ENCODE results near the gene SOX15.
"Not testable (repeated sequence)": the region's sequence is repeated elsewhere in the genome, so short reads cannot be mapped to it uniquely, and the experiment has no call there.

The SOX15 gene

DNA sequence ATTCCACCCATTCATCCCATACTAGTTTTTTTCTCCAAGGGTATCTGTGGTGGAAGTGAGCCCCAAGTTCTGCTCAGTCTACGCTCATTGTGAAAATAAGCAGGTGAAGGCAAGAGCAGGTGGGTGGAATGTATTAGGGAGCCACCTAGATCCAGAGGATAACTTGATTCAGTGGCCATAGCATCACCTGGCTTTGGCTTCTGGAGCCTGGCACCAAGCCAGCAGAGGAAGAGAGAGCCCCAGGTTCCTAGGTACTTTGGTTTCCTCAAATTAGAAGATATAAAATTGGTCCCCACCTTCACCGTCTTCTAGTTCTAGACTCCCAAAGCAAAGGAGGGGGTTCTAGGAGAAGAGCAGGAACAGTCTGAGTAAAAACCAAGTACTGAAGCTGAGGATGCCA, 20.7 kb upstream of the SOX15 start:
- DNase-seq (ENCODE audit: low read depth), result no peak

DNA sequence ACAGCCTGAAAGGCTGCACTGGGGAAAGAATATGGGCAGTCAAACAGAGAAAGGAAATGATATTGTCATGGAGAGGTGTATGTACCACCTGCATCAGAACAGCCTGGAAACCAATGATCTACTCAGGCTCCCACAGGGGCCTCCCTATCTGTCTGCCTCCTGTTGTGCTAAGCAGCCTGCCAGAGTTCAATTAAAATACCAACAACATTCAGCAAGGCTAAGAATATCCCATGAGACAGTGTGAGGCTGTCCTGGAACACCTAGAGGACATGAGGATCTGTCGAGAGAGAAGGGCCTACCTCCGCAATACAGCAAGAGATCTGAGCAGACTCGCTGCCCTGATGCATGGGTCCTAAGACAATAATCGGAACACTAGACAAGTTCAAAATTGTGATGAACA, 16.4 kb upstream of the SOX15 start:
- DNase-seq (ENCODE audit: low read depth), result no peak

GRCh38 chr17:7597561-7597960, 7.7 kb upstream of the SOX15 start:
- DNase-seq (ENCODE audit: low read depth), result not testable (repeated sequence)

- no peak for DNase-seq (ENCODE audit: low read depth)
Observed at GRCh38 chr17:7593296-7593695, 3.4 kb upstream of the SOX15 start.

GRCh38 chr17:7592422-7593021, 2.6 kb upstream of the SOX15 start:
- DNase-seq (ENCODE audit: low read depth), result no peak

DNA sequence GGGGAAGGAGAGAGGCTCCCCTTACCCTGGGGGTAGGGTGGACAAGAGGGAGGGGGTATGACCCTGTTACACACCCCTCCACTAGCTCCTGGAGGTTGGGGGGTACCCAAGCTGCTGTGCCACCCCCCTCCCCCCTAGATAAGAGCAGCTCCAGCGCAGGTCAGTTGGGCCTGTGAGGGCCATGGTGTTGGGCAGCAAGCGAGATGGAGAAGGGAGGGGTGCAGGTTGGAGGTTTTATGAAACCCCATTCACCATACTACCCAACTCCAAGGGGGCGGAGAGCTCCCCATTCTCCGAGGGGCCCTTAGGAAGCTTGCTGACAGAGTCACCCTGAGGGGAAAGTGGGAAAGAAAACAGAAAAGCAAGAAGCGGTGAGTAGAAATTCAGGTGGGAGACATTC, 1.7 kb upstream of the SOX15 start:
- no peak for DNase-seq (ENCODE audit: low read depth)

- peak; percentile 47 for DNase-seq (ENCODE audit: low read depth)
Observed at GRCh38 chr17:7590743-7591142, 849 bp upstream of the SOX15 start.

DNA sequence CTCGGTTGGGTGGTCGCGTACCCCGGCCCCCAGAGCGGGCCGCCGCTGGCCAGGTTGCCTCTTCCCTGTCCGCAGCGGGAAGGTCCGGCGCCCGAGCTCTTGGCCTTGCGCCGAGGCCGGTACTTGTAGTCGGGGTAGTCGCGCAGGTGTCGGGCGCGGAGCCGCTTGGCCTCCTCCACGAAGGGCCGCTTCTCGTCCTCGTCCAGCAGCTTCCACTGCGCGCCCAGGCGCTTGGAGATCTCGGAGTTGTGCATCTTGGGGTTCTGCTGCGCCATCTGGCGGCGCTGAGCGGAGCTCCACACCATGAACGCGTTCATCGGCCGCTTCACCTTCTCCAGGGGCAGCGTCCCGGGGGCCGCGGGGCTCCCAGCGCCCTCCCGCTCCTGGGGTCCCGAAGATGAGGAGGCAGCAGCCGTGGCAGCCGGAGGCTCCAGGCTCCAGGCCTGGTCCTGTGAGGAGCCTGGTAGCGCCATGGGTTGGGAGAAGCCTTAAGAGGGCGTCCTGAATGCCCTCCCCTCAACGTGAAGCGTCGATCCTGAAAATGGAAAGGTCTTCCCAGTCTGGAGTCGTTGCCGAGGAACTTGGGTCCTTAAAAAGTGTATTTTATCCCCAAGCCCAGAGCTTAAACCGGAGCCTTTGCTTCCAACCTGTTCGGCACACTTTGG, 558 bp downstream of the SOX15 start:
- DNase-seq (ENCODE audit: low read depth), result no peak

- no peak for DNase-seq (ENCODE audit: low read depth)
Observed at GRCh38 chr17:7588553-7589203, 1.2 kb downstream of the SOX15 start.

GRCh38 chr17:7587420-7588151, 2.3 kb downstream of the SOX15 start:
- DNase-seq (ENCODE audit: low read depth), result peak; percentile 88

- DNase-seq (ENCODE audit: low read depth), result no peak
Observed at GRCh38 chr17:7586673-7587419, 3.0 kb downstream of the SOX15 start.

DNA sequence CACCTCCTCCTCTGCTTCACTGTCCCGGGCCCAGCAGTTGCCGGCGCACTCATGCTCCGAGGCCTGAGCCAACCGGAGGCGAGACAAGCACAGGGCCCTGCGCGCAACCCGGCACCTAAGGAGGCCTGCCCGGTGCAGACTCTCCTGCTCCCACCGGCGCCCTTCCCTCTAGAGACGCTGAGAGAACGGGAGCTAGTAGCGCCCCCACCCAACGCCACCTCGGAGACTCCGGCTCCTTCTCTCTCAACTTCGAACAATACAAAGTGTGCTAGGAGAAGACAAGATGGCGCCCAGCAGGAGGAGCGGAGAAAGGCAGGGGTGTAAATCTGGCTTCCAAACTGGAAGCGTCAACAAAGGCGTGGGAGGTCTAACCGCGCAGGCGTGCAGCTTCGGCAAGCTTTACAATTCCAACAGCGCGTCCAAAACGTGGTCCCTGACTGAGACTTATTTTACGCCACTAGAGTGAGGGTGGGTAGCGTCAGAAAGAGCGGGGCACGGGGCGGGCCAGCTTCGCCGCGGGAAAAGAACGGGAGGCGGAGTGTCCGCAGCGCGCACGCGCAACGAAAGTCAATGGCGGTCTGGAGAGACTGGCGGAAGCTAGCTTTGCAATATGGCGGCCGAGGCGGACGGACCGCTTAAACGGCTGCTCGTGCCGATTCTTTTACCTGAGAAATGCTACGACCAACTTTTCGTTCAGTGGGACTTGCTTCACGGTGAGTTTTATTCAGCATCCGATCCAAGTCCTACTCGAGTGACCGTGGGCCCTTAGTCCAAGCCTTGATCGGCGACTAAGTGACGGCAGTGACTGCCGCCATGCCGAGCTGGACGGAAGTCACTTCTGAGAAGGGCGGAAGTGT, 6.4 kb downstream of the SOX15 start, which contains the start of gene MPDU1:
Gene MPDU1 (plus strand): TSS at position 600 of the 857 bp plus-strand sequence. CDS start 11 bp downstream, at position 611.
- peak; percentile 87 for DNase-seq (ENCODE audit: low read depth)

- DNase-seq (ENCODE audit: low read depth), result no peak
Observed at GRCh38 chr17:7582396-7583252, 7.3 kb downstream of the SOX15 start.

GRCh38 chr17:7580604-7581575, 9.0 kb downstream of the SOX15 start:
- DNase-seq (ENCODE audit: low read depth), result no peak

GRCh38 chr17:7579834-7580603, 9.9 kb downstream of the SOX15 start:
- no peak for DNase-seq (ENCODE audit: low read depth)

GRCh38 chr17:7579001-7579833, 10.7 kb downstream of the SOX15 start, which contains the start of gene CD68:
TSS of gene CD68 (plus strand) at chr17:7579638. CDS start at chr17:7579678, 40 bp downstream.
- DNase-seq (ENCODE audit: low read depth), result no peak
